HepG2 (cell line): Measurements from ENCODE around the gene DUS1L. TPM values are rescaled to one million over a fixed set of nuclear protein-coding genes. Genes with fewer than 3 reads are reported as not detected.

Experiments used
- CERS6 ChIP-seq: sonication (generic); formaldehyde crosslinking; IDR thresholded peaks from 2 replicates; pipeline ENCODE4 v1.5.0; 2020; ENCODE audit warnings: missing genetic modification reagents
- DMAP1 ChIP-seq: IDR thresholded peaks from 2 replicates; pipeline ENCODE4 v1.6.1; 2016
- EHMT2 ChIP-seq: fragments of 200-600 bp; sonication (generic); IDR thresholded peaks from 2 replicates; pipeline ENCODE4 v1.7.0; 2017; ENCODE audit warnings: antibody characterized with exemption, low read depth, low read length, borderline replicate concordance
- EP300 ChIP-seq, 3 experiments: sonication (generic) in 1 of 3; formaldehyde crosslinking in 1 of 3; IDR thresholded peaks; 2 replicates each; pipeline versions ENCODE4 v1.5.1 to v1.6.1; 2011 to 2020; ENCODE audit warnings: low read depth in 2 of 3, low read length in 2 of 3, borderline replicate concordance in 1 of 3, improper control_type of control experiment in 1 of 3, mild to moderate bottlenecking in 1 of 3, missing genetic modification reagents in 1 of 3, moderate library complexity in 1 of 3
- HNF4G ChIP-seq, 2 experiments: sonication (generic) in 1 of 2; formaldehyde crosslinking in 1 of 2; IDR thresholded peaks; 2 replicates each; pipeline versions ENCODE4 v1.4.0 to v1.6.1; 2011 to 2020; ENCODE audit warnings: borderline replicate concordance in 2 of 2, low read depth in 2 of 2, mild to moderate bottlenecking in 2 of 2, low read length in 1 of 2, missing genetic modification reagents in 1 of 2, moderate library complexity in 1 of 2
- HNRNPUL1 ChIP-seq: fragments of 200-400 bp; formaldehyde crosslinking; IDR thresholded peaks from 2 replicates; pipeline ENCODE4 v1.6.1; 2017; ENCODE audit warnings: low read depth, mild to moderate bottlenecking, low read length, moderate library complexity
- KLF15 ChIP-seq: sonication (generic); formaldehyde crosslinking; IDR thresholded peaks from 2 replicates; pipeline ENCODE4 v1.8.1; 2023; ENCODE audit warnings: borderline replicate concordance, mild to moderate bottlenecking, inconsistent platforms, missing genetic modification reagents, mixed read lengths
- MED13 ChIP-seq: sonication (generic); formaldehyde crosslinking; IDR thresholded peaks from 2 replicates; pipeline ENCODE4 v1.5.0; 2020; ENCODE audit warnings: missing genetic modification reagents
- RCOR2 ChIP-seq: IDR thresholded peaks from 2 replicates; pipeline ENCODE4 v1.6.1; 2016; ENCODE audit warnings: missing biosample characterization, missing genetic modification reagents
- ZNF20 ChIP-seq: sonication (generic); formaldehyde crosslinking; IDR thresholded peaks from 2 replicates; pipeline ENCODE4 v1.4.0; 2020; ENCODE audit warnings: mild to moderate bottlenecking, moderate library complexity, missing genetic modification reagents
- ZNF263 ChIP-seq: sonication (generic); formaldehyde crosslinking; IDR thresholded peaks from 2 replicates; pipeline ENCODE4 v1.4.0; 2020; ENCODE audit warnings: missing genetic modification reagents
- ZNF331 ChIP-seq: sonication (generic); formaldehyde crosslinking; IDR thresholded peaks from 2 replicates; pipeline ENCODE4 v1.4.0; 2020; ENCODE audit warnings: missing genetic modification reagents
- ZNF430 ChIP-seq: sonication (generic); formaldehyde crosslinking; IDR thresholded peaks from 2 replicates; pipeline ENCODE4 v1.9.0; 2021; ENCODE audit warnings: mild to moderate bottlenecking, missing genetic modification reagents
- ZNF577 ChIP-seq: sonication (generic); formaldehyde crosslinking; IDR thresholded peaks from 2 replicates; pipeline ENCODE4 v1.4.0; 2020; ENCODE audit warnings: mild to moderate bottlenecking, low read depth, missing genetic modification reagents, borderline replicate concordance
- ZNF7 ChIP-seq: IDR thresholded peaks from 2 replicates; pipeline ENCODE4 v1.6.1; 2016; ENCODE audit warnings: missing biosample characterization, missing genetic modification reagents
- ZNF761 ChIP-seq: sonication (generic); formaldehyde crosslinking; conservative IDR thresholded peaks from 2 replicates; pipeline ENCODE4 v1.4.0; 2020; ENCODE audit warnings: mild to moderate bottlenecking, missing genetic modification reagents
- ZNF768 ChIP-seq: sonication (generic); formaldehyde crosslinking; IDR thresholded peaks from 2 replicates; pipeline ENCODE4 v1.4.0; 2020; ENCODE audit warnings: missing genetic modification reagents
- ZZZ3 ChIP-seq: sonication (generic); formaldehyde crosslinking; IDR thresholded peaks from 2 replicates; pipeline ENCODE4 v1.4.0; 2020; ENCODE audit warnings: missing genetic modification reagents, mild to moderate bottlenecking, borderline replicate concordance
- polyA plus RNA-seq, 8 experiments: library from polyadenylated mRNA; depleted of rRNA in 3 of 8; stranded (reverse) in 7 of 8; unstranded in 1 of 8; fragments of >200 nt; fragmentation: Illumina TruSeq in 4 of 8; extraction: Trizol in 4 of 8; gene quantifications; 2 replicates each; pipeline versions ENCODE4 v1.2.1 to v1.2.3, GENCODE V29; 2011 to 2016; ENCODE audit warnings: low read depth in 4 of 8, missing spikeins in 1 of 8, mixed read lengths in 1 of 8; ENCODE audit not compliant: insufficient read depth in 1 of 8
- total RNA-seq, 5 experiments: library from RNA; depleted of rRNA; stranded (reverse); fragments of >200 nt; fragmentation: Illumina TruSeq; extraction: Trizol; gene quantifications; 2 replicates each; pipeline ENCODE4 v1.2.3, GENCODE V29; 2016; ENCODE audit warnings: low read depth in 1 of 5
- TF ChIP-seq, protein P1 (sequence below): sonication (generic); formaldehyde crosslinking; conservative IDR thresholded peaks from 2 replicates; pipeline ENCODE4 v1.5.0; 2020; ENCODE audit warnings: missing genetic modification reagents
- TF ChIP-seq, protein P2 (sequence below), 2 experiments: IDR thresholded peaks; 2 replicates each; pipeline ENCODE4 v1.6.1; 2011 to 2012; ENCODE audit warnings: low read length in 2 of 2, borderline replicate concordance in 1 of 2, low read depth in 1 of 2, mild to moderate bottlenecking in 1 of 2, moderate library complexity in 1 of 2
- TF ChIP-seq, protein P3 (sequence below): sonication (generic); formaldehyde crosslinking; IDR thresholded peaks from 2 replicates; pipeline ENCODE4 v1.8.0; 2023; ENCODE audit warnings: mild to moderate bottlenecking, missing genetic modification reagents

The DUS1L gene
- total and polyA plus RNA-seq, 2 of the 13 experiments (the other 11 are each of a cell fraction or from before 2014, with no cell fraction given): 81.0 to 109 TPM

GRCh38 chr17:82021107-82021899 is 44.3 kb downstream of the DUS1L start (continued):
- TF ChIP-seq ZZZ3 (CRISPR knock-in tag) (no peak), ZNF20 (CRISPR knock-in tag) (no peak), ZNF331 (CRISPR knock-in tag) (peak; percentile 40), KLF15 (CRISPR knock-in tag) (no peak), ZNF768 (CRISPR knock-in tag) (peak; percentile 88), CERS6 (no peak), RCOR2 (no peak), DMAP1 (CRISPR knock-in tag) (0 out of 2 replicates have a peak, but pooled peaks have one; percentile 26), EHMT2 (no peak), MED13 (no peak; the same call in none of the 2 replicates), ZNF577 (CRISPR knock-in tag) (no peak), EP300 (IDR thresholded peaks at IDR 0.05; ENCODE audit: low read depth in 2 of 2, low read length in 2 of 2) (0 out of 4 replicates have a peak, but pooled peaks of 1 of the 2 experiments have one; percentile 18), EP300 (CRISPR knock-in tag; IDR thresholded peaks at IDR 0.05; ENCODE audit: borderline replicate concordance) (0 out of 2 replicates have a peak, but pooled peaks have one; percentile 32), HNRNPUL1 (no peak), HNF4G (IDR thresholded peaks at IDR 0.05; ENCODE audit: borderline replicate concordance, low read depth, low read length) (no peak), HNF4G (CRISPR knock-in tag; IDR thresholded peaks at IDR 0.05; ENCODE audit: borderline replicate concordance, low read depth) (no peak; the same call in 1 of the 2 replicates), ZNF7 (CRISPR knock-in tag) (no peak), ZNF263 (CRISPR knock-in tag) (peak; percentile 63; the same call in 1 of the 2 replicates), ZNF761 (CRISPR knock-in tag) (peak; percentile 81; the same call in 1 of the 2 replicates), ZNF430 (CRISPR knock-in tag) (peak; percentile 91; the same call in 1 of the 2 replicates)
- TF ChIP-seq, protein P1, sequence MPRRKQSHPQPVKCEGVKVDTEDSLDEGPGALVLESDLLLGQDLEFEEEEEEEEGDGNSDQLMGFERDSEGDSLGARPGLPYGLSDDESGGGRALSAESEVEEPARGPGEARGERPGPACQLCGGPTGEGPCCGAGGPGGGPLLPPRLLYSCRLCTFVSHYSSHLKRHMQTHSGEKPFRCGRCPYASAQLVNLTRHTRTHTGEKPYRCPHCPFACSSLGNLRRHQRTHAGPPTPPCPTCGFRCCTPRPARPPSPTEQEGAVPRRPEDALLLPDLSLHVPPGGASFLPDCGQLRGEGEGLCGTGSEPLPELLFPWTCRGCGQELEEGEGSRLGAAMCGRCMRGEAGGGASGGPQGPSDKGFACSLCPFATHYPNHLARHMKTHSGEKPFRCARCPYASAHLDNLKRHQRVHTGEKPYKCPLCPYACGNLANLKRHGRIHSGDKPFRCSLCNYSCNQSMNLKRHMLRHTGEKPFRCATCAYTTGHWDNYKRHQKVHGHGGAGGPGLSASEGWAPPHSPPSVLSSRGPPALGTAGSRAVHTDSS (CRISPR knock-in tag): 0 out of 2 replicates have a peak, but pooled peaks have one; percentile 35
- TF ChIP-seq, protein P2, sequence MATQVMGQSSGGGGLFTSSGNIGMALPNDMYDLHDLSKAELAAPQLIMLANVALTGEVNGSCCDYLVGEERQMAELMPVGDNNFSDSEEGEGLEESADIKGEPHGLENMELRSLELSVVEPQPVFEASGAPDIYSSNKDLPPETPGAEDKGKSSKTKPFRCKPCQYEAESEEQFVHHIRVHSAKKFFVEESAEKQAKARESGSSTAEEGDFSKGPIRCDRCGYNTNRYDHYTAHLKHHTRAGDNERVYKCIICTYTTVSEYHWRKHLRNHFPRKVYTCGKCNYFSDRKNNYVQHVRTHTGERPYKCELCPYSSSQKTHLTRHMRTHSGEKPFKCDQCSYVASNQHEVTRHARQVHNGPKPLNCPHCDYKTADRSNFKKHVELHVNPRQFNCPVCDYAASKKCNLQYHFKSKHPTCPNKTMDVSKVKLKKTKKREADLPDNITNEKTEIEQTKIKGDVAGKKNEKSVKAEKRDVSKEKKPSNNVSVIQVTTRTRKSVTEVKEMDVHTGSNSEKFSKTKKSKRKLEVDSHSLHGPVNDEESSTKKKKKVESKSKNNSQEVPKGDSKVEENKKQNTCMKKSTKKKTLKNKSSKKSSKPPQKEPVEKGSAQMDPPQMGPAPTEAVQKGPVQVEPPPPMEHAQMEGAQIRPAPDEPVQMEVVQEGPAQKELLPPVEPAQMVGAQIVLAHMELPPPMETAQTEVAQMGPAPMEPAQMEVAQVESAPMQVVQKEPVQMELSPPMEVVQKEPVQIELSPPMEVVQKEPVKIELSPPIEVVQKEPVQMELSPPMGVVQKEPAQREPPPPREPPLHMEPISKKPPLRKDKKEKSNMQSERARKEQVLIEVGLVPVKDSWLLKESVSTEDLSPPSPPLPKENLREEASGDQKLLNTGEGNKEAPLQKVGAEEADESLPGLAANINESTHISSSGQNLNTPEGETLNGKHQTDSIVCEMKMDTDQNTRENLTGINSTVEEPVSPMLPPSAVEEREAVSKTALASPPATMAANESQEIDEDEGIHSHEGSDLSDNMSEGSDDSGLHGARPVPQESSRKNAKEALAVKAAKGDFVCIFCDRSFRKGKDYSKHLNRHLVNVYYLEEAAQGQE (IDR thresholded peaks at IDR 0.05; ENCODE audit: borderline replicate concordance in 1 of 2, low read depth in 1 of 2, low read length in 2 of 2): no peak
- TF ChIP-seq, protein P3, sequence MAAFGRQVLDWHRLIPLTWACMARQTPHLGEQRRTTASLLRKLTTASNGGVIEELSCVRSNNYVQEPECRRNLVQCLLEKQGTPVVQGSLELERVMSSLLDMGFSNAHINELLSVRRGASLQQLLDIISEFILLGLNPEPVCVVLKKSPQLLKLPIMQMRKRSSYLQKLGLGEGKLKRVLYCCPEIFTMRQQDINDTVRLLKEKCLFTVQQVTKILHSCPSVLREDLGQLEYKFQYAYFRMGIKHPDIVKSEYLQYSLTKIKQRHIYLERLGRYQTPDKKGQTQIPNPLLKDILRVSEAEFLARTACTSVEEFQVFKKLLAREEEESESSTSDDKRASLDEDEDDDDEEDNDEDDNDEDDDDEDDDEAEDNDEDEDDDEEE (CRISPR knock-in tag): no peak; the same call in 1 of the 2 replicates
